H9 (cell line): ENCODE measurements around the gene ATXN10. TPM values are rescaled to one million over a fixed set of nuclear protein-coding genes. Genes with fewer than 3 reads are reported as not detected.

Experiments used
- DNase-seq: peaks from one replicate; pipeline ENCODE4 v3.0.0-alpha.2; 2017
- H2AFZ ChIP-seq: one replicate; pipeline ENCODE4 v1.6.1; 2013; ENCODE audit warnings: mild to moderate bottlenecking, low read length, control low read depth, moderate library complexity
- H2AK5ac ChIP-seq: 2 replicates; pipeline ENCODE4 v1.6.1; 2013; ENCODE audit warnings: low read length, control low read depth, mixed read lengths; ENCODE audit not compliant: insufficient read length
- H2BK120ac ChIP-seq: one replicate; pipeline ENCODE4 v1.6.1; 2013; ENCODE audit warnings: low read depth, mild to moderate bottlenecking, low read length, control low read depth, inconsistent platforms; ENCODE audit not compliant: poor library complexity, severe bottlenecking
- H2BK12ac ChIP-seq: 2 replicates; pipeline ENCODE4 v1.6.1; 2013; ENCODE audit warnings: low read length, control low read depth, mixed read lengths, low read depth; ENCODE audit not compliant: insufficient read length
- H2BK15ac ChIP-seq: 2 replicates; pipeline ENCODE4 v1.6.1; 2013; ENCODE audit warnings: low read depth, low read length, control low read depth
- H2BK20ac ChIP-seq: one replicate; pipeline ENCODE4 v1.6.1; 2013; ENCODE audit warnings: low read depth, mild to moderate bottlenecking, low read length, control low read depth, inconsistent platforms; ENCODE audit not compliant: poor library complexity, severe bottlenecking
- H2BK5ac ChIP-seq: 2 replicates; pipeline ENCODE4 v1.6.1; 2013; ENCODE audit warnings: low read length, control low read depth, mixed read lengths; ENCODE audit not compliant: insufficient read length
- H3K14ac ChIP-seq: 2 replicates; pipeline ENCODE4 v1.6.1; 2013; ENCODE audit warnings: low read length, control low read depth; ENCODE audit not compliant: insufficient read depth
- H3K18ac ChIP-seq: 2 replicates; pipeline ENCODE4 v1.6.1; 2013; ENCODE audit warnings: low read depth, mild to moderate bottlenecking, mixed read lengths, low read length, control low read depth; ENCODE audit not compliant: insufficient read length
- H3K23ac ChIP-seq: 2 replicates; pipeline ENCODE4 v1.6.1; 2013; ENCODE audit warnings: low read length, control low read depth, mixed read lengths, low read depth; ENCODE audit not compliant: insufficient read length
- H3K23me2 ChIP-seq: 2 replicates; pipeline ENCODE4 v1.6.1; 2013; ENCODE audit warnings: low read depth, mild to moderate bottlenecking, mixed read lengths, low read length, control low read depth; ENCODE audit not compliant: insufficient read length, poor library complexity, severe bottlenecking
- H3K27ac ChIP-seq: 2 replicates; pipeline ENCODE4 v1.5.1; 2013; ENCODE audit warnings: low read length, control low read depth, mixed read lengths, low read depth; ENCODE audit not compliant: insufficient read length
- H3K27me3 ChIP-seq: 2 replicates; pipeline ENCODE4 v1.6.1; 2013; ENCODE audit warnings: low read length, control low read depth, inconsistent platforms; ENCODE audit not compliant: insufficient read depth
- H3K4ac ChIP-seq: 2 replicates; pipeline ENCODE4 v1.6.1; 2013; ENCODE audit warnings: low read depth, mild to moderate bottlenecking, control low read depth, inconsistent platforms, low read length, moderate library complexity
- H3K4me1 ChIP-seq: 2 replicates; pipeline ENCODE4 v1.6.1; 2013; ENCODE audit warnings: low read length, control low read depth, inconsistent platforms; ENCODE audit not compliant: insufficient read depth
- H3K4me2 ChIP-seq: 2 replicates; pipeline ENCODE4 v1.6.1; 2013; ENCODE audit warnings: low read length, control low read depth, mixed read lengths; ENCODE audit not compliant: insufficient read length, insufficient read depth
- H3K56ac ChIP-seq: 2 replicates; pipeline ENCODE4 v1.6.1; 2013; ENCODE audit warnings: low read depth, mild to moderate bottlenecking, mixed read lengths, low read length, control low read depth; ENCODE audit not compliant: insufficient read length
- H3K79me1 ChIP-seq: 2 replicates; pipeline ENCODE4 v1.6.1; 2013; ENCODE audit warnings: low read depth, mild to moderate bottlenecking, moderate library complexity, low read length, control low read depth, inconsistent platforms; ENCODE audit not compliant: insufficient read depth, poor library complexity, severe bottlenecking
- H3K79me2 ChIP-seq: 2 replicates; pipeline ENCODE4 v1.6.1; 2013; ENCODE audit warnings: low read length, control low read depth, inconsistent platforms; ENCODE audit not compliant: insufficient read depth
- H3K9ac ChIP-seq: 2 replicates; pipeline ENCODE4 v1.6.1; 2013; ENCODE audit warnings: low read length, control low read depth, mixed read lengths; ENCODE audit not compliant: insufficient read length; ENCODE audit errors: extremely low read depth
- H3K9me3 ChIP-seq: one replicate; pipeline ENCODE4 v1.6.1; 2013; ENCODE audit warnings: low read depth, low read length, inconsistent platforms; ENCODE audit not compliant: control insufficient read depth
- H3T11ph ChIP-seq: one replicate; pipeline ENCODE4 v1.6.1; 2013; ENCODE audit warnings: mild to moderate bottlenecking, low read length, control low read depth, inconsistent platforms
- H4K20me1 ChIP-seq: one replicate; pipeline ENCODE4 v1.6.1; 2013; ENCODE audit not compliant: control insufficient read depth, insufficient read length, insufficient read depth
- H4K5ac ChIP-seq: 2 replicates; pipeline ENCODE4 v1.6.1; 2013; ENCODE audit warnings: low read depth, mild to moderate bottlenecking, mixed read lengths, low read length, control low read depth; ENCODE audit not compliant: insufficient read length
- H4K8ac ChIP-seq: replicated peaks from 2 replicates; pipeline ENCODE4 v1.6.1; 2013; ENCODE audit warnings: low read length, control low read depth, mixed read lengths, low read depth; ENCODE audit not compliant: insufficient read length
- H4K91ac ChIP-seq: 2 replicates; pipeline ENCODE4 v1.6.1; 2013; ENCODE audit warnings: low read depth, mild to moderate bottlenecking, moderate library complexity, mixed read lengths, low read length, control low read depth; ENCODE audit not compliant: insufficient read length
- H3K27ac Mint-ChIP-seq, 3 experiments: 2 replicates in 2 of 3; 3 replicates in 1 of 3; pipeline ENCODE4 v1.8.0; 2020 to 2021; ENCODE audit warnings: mixed read lengths in 3 of 3, mild to moderate bottlenecking in 1 of 3, moderate library complexity in 1 of 3
- H3K27me3 Mint-ChIP-seq: 2 replicates; pipeline ENCODE4 v1.8.0; 2021; ENCODE audit warnings: low read depth, mild to moderate bottlenecking, moderate library complexity, mixed read lengths
- H3K36me3 Mint-ChIP-seq, 3 experiments: 2 replicates in 2 of 3; 3 replicates in 1 of 3; pipeline ENCODE4 v1.8.0; 2020 to 2021; ENCODE audit warnings: low read depth in 3 of 3, mixed read lengths in 3 of 3; ENCODE audit not compliant: insufficient read depth in 1 of 3
- H3K4me1 Mint-ChIP-seq, 2 experiments: 2 replicates each; pipeline ENCODE4 v1.8.0; 2020; ENCODE audit warnings: mixed read lengths in 2 of 2
- H3K4me3 Mint-ChIP-seq, 2 experiments: 2 replicates in 1 of 2; 3 replicates in 1 of 2; pipeline ENCODE4 v1.8.0; 2020 to 2021; ENCODE audit warnings: mild to moderate bottlenecking in 2 of 2, mixed read lengths in 2 of 2, moderate library complexity in 1 of 2
- H3K9me3 Mint-ChIP-seq, 2 experiments: 2 replicates in 1 of 2; 3 replicates in 1 of 2; pipeline ENCODE4 v1.8.0; 2020; ENCODE audit warnings: mild to moderate bottlenecking in 2 of 2, mixed read lengths in 2 of 2, moderate library complexity in 1 of 2
- WGBS: extraction: QIAGEN DNeasy Blood & Tissue Kit; methylation state at CpG from one replicate; pipeline ENCODE4 v1.1.7; 2013; ENCODE audit warnings: missing lambda C conversion rate, low lambda C conversion rate, mixed read lengths; ENCODE audit not compliant: insufficient read length; ENCODE audit errors: extremely low coverage; 5-methylcytosine and 5-hydroxymethylcytosine counted together
- total RNA-seq: library from RNA; stranded (reverse); gene quantifications from 2 replicates; pipeline ENCODE4 v1.2.1, GENCODE V29; 2021
- TF ChIP-seq, protein P1 (sequence below): fragments of 200-600 bp; sonication (generic); conservative IDR thresholded peaks from 3 replicates; pipeline ENCODE4 v1.8.0; 2021; ENCODE audit warnings: antibody characterized with exemption, mild to moderate bottlenecking

The ATXN10 gene
- total RNA-seq, 1 experiment from 2014 or later = 210 TPM

DNA sequence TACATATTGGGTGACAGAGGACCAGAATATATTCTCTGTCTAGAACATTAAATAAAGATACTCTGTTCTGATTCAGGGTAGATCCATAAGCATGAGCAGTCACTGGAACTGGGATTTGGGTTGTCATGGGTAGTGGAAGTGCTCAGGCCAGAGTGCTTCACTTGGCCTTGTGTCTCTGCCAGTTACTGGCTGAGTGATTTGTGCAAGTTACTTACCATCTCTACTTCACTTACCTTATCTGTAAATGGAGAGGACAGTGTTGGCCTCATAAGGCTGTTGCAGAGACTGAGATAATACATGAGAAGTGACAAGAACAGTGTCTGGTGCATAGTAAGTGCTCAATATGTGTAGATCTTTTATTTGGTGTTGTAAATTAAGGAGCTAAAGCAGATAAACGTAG, 17.6 kb downstream of the ATXN10 start:
- H3K4me1 ChIP-seq = no peaks in the 10 kb centered on the region; the same call in 1 of the 2 replicates
- no peak overlapping the region for H2BK15ac ChIP-seq
- no peak for DNase-seq
- no peaks in the 10 kb centered on the region for H4K20me1 ChIP-seq
- H2BK12ac ChIP-seq = no peak overlapping the region
- no peaks in the 10 kb centered on the region for H3K23me2 ChIP-seq
- no peak overlapping the region for H3T11ph ChIP-seq
- peaks cover 26 to 45% (median 41%) of the 10 kb centered on the region in 3 experiments for H3K36me3 Mint-ChIP-seq
- no peak overlapping the region for H3K14ac ChIP-seq
- TF ChIP-seq, protein P1, sequence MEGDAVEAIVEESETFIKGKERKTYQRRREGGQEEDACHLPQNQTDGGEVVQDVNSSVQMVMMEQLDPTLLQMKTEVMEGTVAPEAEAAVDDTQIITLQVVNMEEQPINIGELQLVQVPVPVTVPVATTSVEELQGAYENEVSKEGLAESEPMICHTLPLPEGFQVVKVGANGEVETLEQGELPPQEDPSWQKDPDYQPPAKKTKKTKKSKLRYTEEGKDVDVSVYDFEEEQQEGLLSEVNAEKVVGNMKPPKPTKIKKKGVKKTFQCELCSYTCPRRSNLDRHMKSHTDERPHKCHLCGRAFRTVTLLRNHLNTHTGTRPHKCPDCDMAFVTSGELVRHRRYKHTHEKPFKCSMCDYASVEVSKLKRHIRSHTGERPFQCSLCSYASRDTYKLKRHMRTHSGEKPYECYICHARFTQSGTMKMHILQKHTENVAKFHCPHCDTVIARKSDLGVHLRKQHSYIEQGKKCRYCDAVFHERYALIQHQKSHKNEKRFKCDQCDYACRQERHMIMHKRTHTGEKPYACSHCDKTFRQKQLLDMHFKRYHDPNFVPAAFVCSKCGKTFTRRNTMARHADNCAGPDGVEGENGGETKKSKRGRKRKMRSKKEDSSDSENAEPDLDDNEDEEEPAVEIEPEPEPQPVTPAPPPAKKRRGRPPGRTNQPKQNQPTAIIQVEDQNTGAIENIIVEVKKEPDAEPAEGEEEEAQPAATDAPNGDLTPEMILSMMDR = no peak
- H3K4ac ChIP-seq = no peak overlapping the region
- H2AFZ ChIP-seq = no peak overlapping the region
- no peak overlapping the region for H2BK120ac ChIP-seq
- H2BK20ac ChIP-seq = no peak overlapping the region
- H3K27me3 ChIP-seq = no peaks in the 10 kb centered on the region
- no peak overlapping the region for H4K5ac ChIP-seq
- H3K27ac ChIP-seq = no peak overlapping the region
- peaks cover 10% of the 10 kb centered on the region for H3K79me1 ChIP-seq
- no peak overlapping the region for H3K18ac ChIP-seq
- no peak overlapping the region for H3K9ac ChIP-seq
- no peaks in the 10 kb centered on the region for H3K9me3 ChIP-seq
- no peak overlapping the region for H3K4me2 ChIP-seq
- no peaks in the 10 kb centered on the region for H3K27me3 Mint-ChIP-seq
- no peak overlapping the region for H3K56ac ChIP-seq
- WGBS = no CpG with 5 or more reads among the region's 1 CpG
- H3K27ac Mint-ChIP-seq = 0 out of 7 replicates have a peak overlapping the region, but pooled peaks of 1 of the 3 experiments have one; percentile 9
- H4K91ac ChIP-seq = no peak overlapping the region
- H2AK5ac ChIP-seq = no peak overlapping the region
- no peak overlapping the region for H2BK5ac ChIP-seq
- H4K8ac ChIP-seq = no peak overlapping the region
- H3K4me3 Mint-ChIP-seq = no peak overlapping the region
- H3K4me1 Mint-ChIP-seq = peaks cover 5 to 17% of the 10 kb centered on the region in 2 experiments
- H3K79me2 ChIP-seq = peaks cover 12% of the 10 kb centered on the region; the same call in 1 of the 2 replicates
- H3K9me3 Mint-ChIP-seq = no peaks in the 10 kb centered on the region
- H3K23ac ChIP-seq = no peak overlapping the region
